GM19023 (cell line): ENCODE data around the gene NQO2.

Experiments
- ATAC-seq: cut with Tn5 transposase; IDR thresholded peaks from one replicate; pipeline ENCODE4 v1.9.1; 2021; ENCODE audit warnings: mild to moderate bottlenecking, moderate library complexity; ENCODE audit not compliant: unreplicated experiment

NQO2 gene

GRCh38 chr6:3068329-3069214 is 68.9 kb downstream of the NQO2 start, which contains the start of gene RIPK1:
RIPK1 (plus strand) TSS chr6:3068494; CDS start chr6:3076824, 8,330 bp downstream.
- peak; percentile 80 for ATAC-seq
